ENCODE measurements around the gene STKLD1. TPM values are rescaled to one million over a fixed set of nuclear protein-coding genes. Genes with fewer than 3 reads are reported as not detected.

Gene STKLD1
- total and polyA plus RNA-seq, 9 of the 15 experiments (the other 6 are each of a cell fraction or from before 2014, with no cell fraction given) = 0.10 to 0.65 (median 0.33) TPM; not detected in 2

DNA sequence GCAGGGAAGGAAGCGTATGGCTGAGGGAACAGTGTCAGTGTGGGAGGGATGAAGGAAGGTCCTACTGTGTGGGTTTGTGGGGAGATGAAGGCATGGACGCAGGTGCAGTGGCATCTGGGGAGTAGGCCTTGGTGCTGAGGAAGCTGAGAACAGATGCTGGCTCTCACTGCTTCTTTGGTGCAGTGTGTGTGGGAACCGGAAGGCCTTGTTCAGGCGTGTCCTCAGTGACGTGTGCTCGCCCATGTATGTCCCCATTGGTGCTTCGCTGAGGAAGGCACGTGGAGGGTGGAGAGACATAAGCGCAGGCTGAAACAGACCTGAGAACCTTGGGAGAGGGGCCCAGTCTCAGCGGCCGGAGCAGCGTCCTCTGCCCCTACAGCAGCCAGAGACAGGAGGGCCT, 64.7 kb downstream of the STKLD1 start:
- H2AFZ ChIP-seq (ENCODE audit: low read depth, low read length) = no peak overlapping the region
- H3K9ac ChIP-seq (ENCODE audit: insufficient read depth in 1 of 2, low read depth in 2 of 2, low read length in 2 of 2) = no peak overlapping the region
- peak; percentile 52 for ATAC-seq
- peak in 2 of 4 experiments; percentile 33 to 36 for DNase-seq (ENCODE audit: extremely low read depth in 1 of 4, low spot score in 3 of 4)
- H3K36me3 ChIP-seq (ENCODE audit: control insufficient read depth, insufficient read depth, low read length) = no peaks in the 10 kb centered on the region
- intact Hi-C loops (cut with micrococcal nuclease) (no loop called here), in situ Hi-C loops (cut with MboI) (no loop called here)
- no peak for FAIRE-seq
- H3K9me1 ChIP-seq (ENCODE audit: control insufficient read depth, insufficient read depth, low read length) = peaks cover 3% of the 10 kb centered on the region
- peaks cover 20% of the 10 kb centered on the region; the same call in 1 of the 2 replicates for H4K20me1 ChIP-seq (replicated peaks; ENCODE audit: control insufficient read depth, insufficient read depth, low read length)
- H3K4me2 ChIP-seq (ENCODE audit: insufficient read depth, low read length) = no peak overlapping the region
- H3K4me3 ChIP-seq = no peak overlapping the region
- H3K27ac ChIP-seq (ENCODE audit: extremely low read depth, low read depth, low read length) = no peak overlapping the region
- ChIA-PET POLR2A (interaction anchor here (0.7 kb wide), 1 partner anchor 9 kb away, joined by 5 read pairs; no protein-coding TSS in a partner anchor), CTCF (ENCODE audit: low intra/inter-chr PET ratio) (no interaction called here)
- no peaks in the 10 kb centered on the region for H3K9me3 ChIP-seq (replicated peaks; ENCODE audit: control insufficient read depth, insufficient read depth, low read depth, low read length)
- TF ChIP-seq CC2D1A (IDR thresholded peaks at IDR 0.05) = no peak
- no peak for TF ChIP-seq NELFE (IDR thresholded peaks at IDR 0.05; ENCODE audit: insufficient read depth, insufficient read length)
- TF ChIP-seq SREBF1 (IDR thresholded peaks at IDR 0.05; ENCODE audit: borderline replicate concordance, low read depth, low read length) = no peak
- TF ChIP-seq L3MBTL2 (IDR thresholded peaks at IDR 0.05) = peak; percentile 43; the same call in 1 of the 2 replicates
- TF ChIP-seq, protein P1, sequence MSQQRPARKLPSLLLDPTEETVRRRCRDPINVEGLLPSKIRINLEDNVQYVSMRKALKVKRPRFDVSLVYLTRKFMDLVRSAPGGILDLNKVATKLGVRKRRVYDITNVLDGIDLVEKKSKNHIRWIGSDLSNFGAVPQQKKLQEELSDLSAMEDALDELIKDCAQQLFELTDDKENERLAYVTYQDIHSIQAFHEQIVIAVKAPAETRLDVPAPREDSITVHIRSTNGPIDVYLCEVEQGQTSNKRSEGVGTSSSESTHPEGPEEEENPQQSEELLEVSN (IDR thresholded peaks at IDR 0.05; ENCODE audit: borderline replicate concordance in 1 of 2, extremely low read depth in 1 of 2, insufficient read depth in 1 of 2, insufficient read length in 1 of 2, low read depth in 1 of 2, low read length in 1 of 2, poor library complexity in 1 of 2, severe bottlenecking in 1 of 2) = peak in 1 of 2 experiments; percentile 13
- no peaks in the 10 kb centered on the region for H3K79me2 ChIP-seq (ENCODE audit: control insufficient read depth, insufficient read depth, low read length)
- 21% methylated on average over 12 of the region's 12 CpGs for WGBS (ENCODE audit: insufficient coverage, low coverage, missing lambda C conversion rate)
- H3K27me3 ChIP-seq (ENCODE audit: control insufficient read depth in 2 of 2, insufficient read depth in 2 of 2, low read length in 2 of 2) = peaks cover 59 to 99% of the 10 kb centered on the region in 2 experiments
- H3K4me1 ChIP-seq (replicated peaks in 1 of 2; ENCODE audit: control insufficient read depth in 2 of 2, insufficient read depth in 2 of 2, low read length in 2 of 2) = peaks cover 0 to 28% of the 10 kb centered on the region in 2 experiments; a peak in 2 of 5 replicates
- BruUV-seq (replicated peaks) = no TSS peak

Data from K562 (cell line).